Measurements from ENCODE around the gene SLC23A1.

Gene SLC23A1

DNA sequence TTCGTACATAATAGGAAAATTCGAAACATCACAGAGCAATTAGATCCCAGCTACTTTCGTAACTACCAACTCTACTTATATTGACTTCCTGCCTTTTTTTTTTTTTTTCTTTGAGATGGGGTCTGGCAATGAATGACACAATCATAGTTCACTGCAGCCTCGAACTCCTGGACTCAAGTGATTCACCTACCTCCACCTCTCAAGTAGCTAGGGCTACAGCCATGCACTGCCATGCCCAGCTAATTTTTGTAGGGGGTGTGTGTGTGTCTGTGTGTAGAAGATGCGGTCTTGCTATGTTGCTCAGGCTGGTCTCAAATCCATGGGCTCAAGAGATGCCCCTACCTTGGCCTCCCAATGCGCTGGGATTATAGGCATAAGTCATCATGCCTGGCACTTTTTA is 47.3 kb downstream of the SLC23A1 start:
- no peak for TF ChIP-seq TCF12 (IDR thresholded peaks at IDR 0.05; ENCODE audit: low read depth)
- no peak for TF ChIP-seq YY1 (IDR thresholded peaks at IDR 0.05; ENCODE audit: low read depth)
- no peak for TF ChIP-seq TEAD4 (IDR thresholded peaks at IDR 0.05)
- TF ChIP-seq, protein P1, sequence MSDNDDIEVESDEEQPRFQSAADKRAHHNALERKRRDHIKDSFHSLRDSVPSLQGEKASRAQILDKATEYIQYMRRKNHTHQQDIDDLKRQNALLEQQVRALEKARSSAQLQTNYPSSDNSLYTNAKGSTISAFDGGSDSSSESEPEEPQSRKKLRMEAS (IDR thresholded peaks at IDR 0.05) = no peak
- no peak for TF ChIP-seq EGR1 (IDR thresholded peaks at IDR 0.05)
- TF ChIP-seq EP300 (IDR thresholded peaks at IDR 0.05; ENCODE audit: borderline replicate concordance) = no peak
- no peak for TF ChIP-seq NFIC (IDR thresholded peaks at IDR 0.05)
- TF ChIP-seq, protein P2, sequence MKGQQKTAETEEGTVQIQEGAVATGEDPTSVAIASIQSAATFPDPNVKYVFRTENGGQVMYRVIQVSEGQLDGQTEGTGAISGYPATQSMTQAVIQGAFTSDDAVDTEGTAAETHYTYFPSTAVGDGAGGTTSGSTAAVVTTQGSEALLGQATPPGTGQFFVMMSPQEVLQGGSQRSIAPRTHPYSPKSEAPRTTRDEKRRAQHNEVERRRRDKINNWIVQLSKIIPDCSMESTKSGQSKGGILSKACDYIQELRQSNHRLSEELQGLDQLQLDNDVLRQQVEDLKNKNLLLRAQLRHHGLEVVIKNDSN (IDR thresholded peaks at IDR 0.05) = no peak
- no peak for TF ChIP-seq FOXM1 (IDR thresholded peaks at IDR 0.05; ENCODE audit: borderline replicate concordance, low read depth)
- no peak for TF ChIP-seq RAD21 (IDR thresholded peaks at IDR 0.05; ENCODE audit: low read depth)
- no peak for TF ChIP-seq CEBPB (IDR thresholded peaks at IDR 0.05)
- TF ChIP-seq TAF1 (IDR thresholded peaks at IDR 0.05; ENCODE audit: low read depth) = no peak
- no peak for TF ChIP-seq ZBTB7A (IDR thresholded peaks at IDR 0.05; ENCODE audit: low read depth)
- TF ChIP-seq, protein P3, sequence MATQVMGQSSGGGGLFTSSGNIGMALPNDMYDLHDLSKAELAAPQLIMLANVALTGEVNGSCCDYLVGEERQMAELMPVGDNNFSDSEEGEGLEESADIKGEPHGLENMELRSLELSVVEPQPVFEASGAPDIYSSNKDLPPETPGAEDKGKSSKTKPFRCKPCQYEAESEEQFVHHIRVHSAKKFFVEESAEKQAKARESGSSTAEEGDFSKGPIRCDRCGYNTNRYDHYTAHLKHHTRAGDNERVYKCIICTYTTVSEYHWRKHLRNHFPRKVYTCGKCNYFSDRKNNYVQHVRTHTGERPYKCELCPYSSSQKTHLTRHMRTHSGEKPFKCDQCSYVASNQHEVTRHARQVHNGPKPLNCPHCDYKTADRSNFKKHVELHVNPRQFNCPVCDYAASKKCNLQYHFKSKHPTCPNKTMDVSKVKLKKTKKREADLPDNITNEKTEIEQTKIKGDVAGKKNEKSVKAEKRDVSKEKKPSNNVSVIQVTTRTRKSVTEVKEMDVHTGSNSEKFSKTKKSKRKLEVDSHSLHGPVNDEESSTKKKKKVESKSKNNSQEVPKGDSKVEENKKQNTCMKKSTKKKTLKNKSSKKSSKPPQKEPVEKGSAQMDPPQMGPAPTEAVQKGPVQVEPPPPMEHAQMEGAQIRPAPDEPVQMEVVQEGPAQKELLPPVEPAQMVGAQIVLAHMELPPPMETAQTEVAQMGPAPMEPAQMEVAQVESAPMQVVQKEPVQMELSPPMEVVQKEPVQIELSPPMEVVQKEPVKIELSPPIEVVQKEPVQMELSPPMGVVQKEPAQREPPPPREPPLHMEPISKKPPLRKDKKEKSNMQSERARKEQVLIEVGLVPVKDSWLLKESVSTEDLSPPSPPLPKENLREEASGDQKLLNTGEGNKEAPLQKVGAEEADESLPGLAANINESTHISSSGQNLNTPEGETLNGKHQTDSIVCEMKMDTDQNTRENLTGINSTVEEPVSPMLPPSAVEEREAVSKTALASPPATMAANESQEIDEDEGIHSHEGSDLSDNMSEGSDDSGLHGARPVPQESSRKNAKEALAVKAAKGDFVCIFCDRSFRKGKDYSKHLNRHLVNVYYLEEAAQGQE (IDR thresholded peaks at IDR 0.05; ENCODE audit: low read depth) = no peak
- no peak for TF ChIP-seq CREB1 (IDR thresholded peaks at IDR 0.05; ENCODE audit: low read depth)

All from Ishikawa (cell line).